DMS79 treated with DMSO at 0.1 percent for 48 hours (cell line): ENCODE measurements around the gene SLCO3A1.

Source experiments
- DNase-seq: peaks from one replicate; lab custom pipeline; 2025; lab: John Stamatoyannopoulos, UW

SLCO3A1 gene

GRCh38 chr15:91861223-91861622 is 7.7 kb downstream of the SLCO3A1 start:
- DNase-seq: no peak

GRCh38 chr15:91862891-91863504 is 9.5 kb downstream of the SLCO3A1 start:
- DNase-seq: no peak

GRCh38 chr15:91863621-91864255 is 10.2 kb downstream of the SLCO3A1 start:
- DNase-seq: no peak

- DNase-seq: no peak
Observed at GRCh38 chr15:91864664-91865063, 11.2 kb downstream of the SLCO3A1 start.

- DNase-seq: no peak
Observed at GRCh38 chr15:91865486-91865885, 12.0 kb downstream of the SLCO3A1 start.

- no peak for DNase-seq
Observed at GRCh38 chr15:91865950-91866349, 12.4 kb downstream of the SLCO3A1 start.

GRCh38 chr15:91866371-91866905 is 12.9 kb downstream of the SLCO3A1 start:
- DNase-seq: peak; percentile 87

GRCh38 chr15:91866971-91867372 is 13.5 kb downstream of the SLCO3A1 start:
- DNase-seq: peak; percentile 87

- peak; percentile 8 for DNase-seq
Observed at GRCh38 chr15:91867581-91868026, 14.1 kb downstream of the SLCO3A1 start.

GRCh38 chr15:91870876-91871537 is 17.5 kb downstream of the SLCO3A1 start:
- DNase-seq: no peak

GRCh38 chr15:91871837-91872236 is 18.3 kb downstream of the SLCO3A1 start:
- no peak for DNase-seq

- peak; percentile 23 for DNase-seq
Observed at GRCh38 chr15:91872356-91873137, 19.0 kb downstream of the SLCO3A1 start.

GRCh38 chr15:91873138-91873536 is 19.6 kb downstream of the SLCO3A1 start:
- no peak for DNase-seq

GRCh38 chr15:91874171-91874570 is 20.7 kb downstream of the SLCO3A1 start:
- no peak for DNase-seq

GRCh38 chr15:91874992-91875660 is 21.6 kb downstream of the SLCO3A1 start:
- no peak for DNase-seq

- DNase-seq: no peak
Observed at GRCh38 chr15:91876187-91876586, 22.7 kb downstream of the SLCO3A1 start.

GRCh38 chr15:91878319-91878870 is 24.9 kb downstream of the SLCO3A1 start:
- no peak for DNase-seq

- DNase-seq: no peak
Observed at GRCh38 chr15:91879158-91879557, 25.6 kb downstream of the SLCO3A1 start.

- DNase-seq: no peak
Observed at GRCh38 chr15:91880373-91880772, 26.9 kb downstream of the SLCO3A1 start.

- DNase-seq: no peak
Observed at GRCh38 chr15:91881569-91882297, 28.2 kb downstream of the SLCO3A1 start.
